HepG2 (cell line): ENCODE results near the gene SLC22A31. TPM values are rescaled to one million over a fixed set of nuclear protein-coding genes. Genes with fewer than 3 reads are reported as not detected.

Experiments used
- ADNP ChIP-seq: sonication (generic); formaldehyde crosslinking; IDR thresholded peaks from 2 replicates; pipeline ENCODE4 v1.4.0; 2020; ENCODE audit warnings: missing genetic modification reagents
- CC2D1A ChIP-seq: sonication (generic); formaldehyde crosslinking; IDR thresholded peaks from 2 replicates; pipeline ENCODE4 v1.8.1; 2023; ENCODE audit warnings: mild to moderate bottlenecking, missing genetic modification reagents
- CENPX ChIP-seq: sonication (generic); formaldehyde crosslinking; IDR thresholded peaks from 2 replicates; pipeline ENCODE4 v1.9.0; 2021; ENCODE audit warnings: mild to moderate bottlenecking, missing genetic modification reagents, moderate library complexity
- CREB1 ChIP-seq, 2 experiments: fragments of 450-650 bp in 1 of 2; IDR thresholded peaks; 2 replicates each; pipeline ENCODE4 v1.6.1; 2016 to 2017; ENCODE audit warnings: control low read depth in 1 of 2, mild to moderate bottlenecking in 1 of 2, missing compliant biosample characterization in 1 of 2, missing genetic modification characterization in 1 of 2
- NR2C2 ChIP-seq: sonication (generic); formaldehyde crosslinking; IDR thresholded peaks from 2 replicates; pipeline ENCODE4 v1.4.0; 2020; ENCODE audit warnings: missing genetic modification reagents, mild to moderate bottlenecking, moderate library complexity, borderline replicate concordance
- PTBP1 ChIP-seq: fragments of 200-400 bp; formaldehyde crosslinking; IDR thresholded peaks from 2 replicates; pipeline ENCODE4 v1.6.1; 2018; ENCODE audit warnings: low read length, low read depth; ENCODE audit not compliant: poor library complexity, severe bottlenecking
- RBAK ChIP-seq: sonication (generic); formaldehyde crosslinking; IDR thresholded peaks from 2 replicates; pipeline ENCODE4 v1.5.1; 2020; ENCODE audit warnings: mild to moderate bottlenecking, missing genetic modification reagents
- RFX5 ChIP-seq: IDR thresholded peaks from 2 replicates; pipeline ENCODE4 v1.6.1; 2011; ENCODE audit warnings: low read depth, low read length, improper control_type of control experiment
- SRSF9 ChIP-seq: fragments of 200-400 bp; formaldehyde crosslinking; IDR thresholded peaks from 2 replicates; pipeline ENCODE4 v1.6.1; 2018; ENCODE audit warnings: borderline replicate concordance, mild to moderate bottlenecking, low read depth, low read length; ENCODE audit not compliant: insufficient read depth, poor library complexity, severe bottlenecking
- YEATS4 ChIP-seq: sonication (generic); formaldehyde crosslinking; IDR thresholded peaks from 2 replicates; pipeline ENCODE4 v1.4.0; 2020; ENCODE audit warnings: missing genetic modification reagents, borderline replicate concordance
- ZKSCAN8 ChIP-seq: IDR thresholded peaks from 2 replicates; pipeline ENCODE4 v1.6.1; 2016; ENCODE audit warnings: borderline replicate concordance, missing genetic modification reagents, missing compliant biosample characterization
- ZNF101 ChIP-seq: sonication (generic); formaldehyde crosslinking; IDR thresholded peaks from 2 replicates; pipeline ENCODE4 v1.4.0; 2020; ENCODE audit warnings: mild to moderate bottlenecking, low read depth, missing genetic modification reagents, borderline replicate concordance
- ZNF205 ChIP-seq: IDR thresholded peaks from 2 replicates; pipeline ENCODE4 v1.6.1; 2018; ENCODE audit warnings: missing biosample characterization, missing genetic modification reagents
- ZNF207 ChIP-seq: fragments of 450-650 bp; IDR thresholded peaks from 2 replicates; pipeline ENCODE4 v1.6.1; 2016; ENCODE audit warnings: antibody characterized with exemption, borderline replicate concordance
- ZNF660 ChIP-seq: sonication (generic); formaldehyde crosslinking; IDR thresholded peaks from 2 replicates; pipeline ENCODE4 v1.5.1; 2020; ENCODE audit warnings: mild to moderate bottlenecking, low read depth, missing genetic modification reagents, borderline replicate concordance
- ZNF687 ChIP-seq: sonication (generic); formaldehyde crosslinking; IDR thresholded peaks from 2 replicates; pipeline ENCODE4 v1.5.1; 2020; ENCODE audit warnings: mild to moderate bottlenecking, missing genetic modification reagents, moderate library complexity
- ZNF850 ChIP-seq: sonication (generic); formaldehyde crosslinking; conservative IDR thresholded peaks from 2 replicates; pipeline ENCODE4 v1.9.0; 2021; ENCODE audit warnings: mild to moderate bottlenecking, missing genetic modification reagents
- polyA plus RNA-seq, 8 experiments: library from polyadenylated mRNA; depleted of rRNA in 3 of 8; stranded (reverse) in 7 of 8; unstranded in 1 of 8; fragments of >200 nt; fragmentation: Illumina TruSeq in 4 of 8; extraction: Trizol in 4 of 8; gene quantifications; 2 replicates each; pipeline versions ENCODE4 v1.2.1 to v1.2.3, GENCODE V29; 2011 to 2016; ENCODE audit warnings: low read depth in 4 of 8, missing spikeins in 1 of 8, mixed read lengths in 1 of 8; ENCODE audit not compliant: insufficient read depth in 1 of 8
- total RNA-seq, 5 experiments: library from RNA; depleted of rRNA; stranded (reverse); fragments of >200 nt; fragmentation: Illumina TruSeq; extraction: Trizol; gene quantifications; 2 replicates each; pipeline ENCODE4 v1.2.3, GENCODE V29; 2016; ENCODE audit warnings: low read depth in 1 of 5
- TF ChIP-seq, protein P1 (sequence below): sonication (generic); formaldehyde crosslinking; IDR thresholded peaks from 2 replicates; pipeline ENCODE4 v1.5.1; 2020; ENCODE audit warnings: missing genetic modification reagents, mild to moderate bottlenecking, borderline replicate concordance
- TF ChIP-seq, protein P2 (sequence below): sonication (generic); formaldehyde crosslinking; IDR thresholded peaks from 2 replicates; pipeline ENCODE4 v1.5.1; 2020; ENCODE audit warnings: mild to moderate bottlenecking, moderate library complexity, missing genetic modification reagents
- TF ChIP-seq, protein P3 (sequence below): IDR thresholded peaks from 2 replicates; pipeline ENCODE4 v1.6.1; 2016

SLC22A31 gene
- total and polyA plus RNA-seq, 2 of the 13 experiments (the other 11 are each of a cell fraction or from before 2014, with no cell fraction given) = 67.3 to 83.3 TPM

GRCh38 chr16:89216315-89217137 is 16.2 kb upstream of the SLC22A31 start (continued):
- TF ChIP-seq CENPX (CRISPR knock-in tag) (no peak), ZNF850 (no peak), SRSF9 (no peak), CC2D1A (CRISPR knock-in tag) (no peak), RFX5 (no peak), CREB1 (IDR thresholded peaks at IDR 0.05) (no peak), CREB1 (CRISPR knock-in tag; IDR thresholded peaks at IDR 0.05) (no peak), ZNF207 (no peak), ZNF101 (CRISPR knock-in tag) (no peak), ADNP (CRISPR knock-in tag) (no peak), ZNF687 (CRISPR knock-in tag) (no peak), PTBP1 (no peak), NR2C2 (CRISPR knock-in tag) (peak; percentile 23; the same call in 1 of the 2 replicates), ZKSCAN8 (CRISPR knock-in tag) (no peak), ZNF660 (no peak), ZNF205 (no peak), RBAK (CRISPR knock-in tag) (no peak), YEATS4 (no peak)
- TF ChIP-seq, protein P1, sequence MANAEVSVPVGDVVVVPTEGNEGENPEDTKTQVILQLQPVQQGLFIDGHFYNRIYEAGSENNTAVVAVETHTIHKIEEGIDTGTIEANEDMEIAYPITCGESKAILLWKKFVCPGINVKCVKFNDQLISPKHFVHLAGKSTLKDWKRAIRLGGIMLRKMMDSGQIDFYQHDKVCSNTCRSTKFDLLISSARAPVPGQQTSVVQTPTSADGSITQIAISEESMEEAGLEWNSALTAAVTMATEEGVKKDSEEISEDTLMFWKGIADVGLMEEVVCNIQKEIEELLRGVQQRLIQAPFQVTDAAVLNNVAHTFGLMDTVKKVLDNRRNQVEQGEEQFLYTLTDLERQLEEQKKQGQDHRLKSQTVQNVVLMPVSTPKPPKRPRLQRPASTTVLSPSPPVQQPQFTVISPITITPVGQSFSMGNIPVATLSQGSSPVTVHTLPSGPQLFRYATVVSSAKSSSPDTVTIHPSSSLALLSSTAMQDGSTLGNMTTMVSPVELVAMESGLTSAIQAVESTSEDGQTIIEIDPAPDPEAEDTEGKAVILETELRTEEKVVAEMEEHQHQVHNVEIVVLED = no peak
- TF ChIP-seq, protein P2, sequence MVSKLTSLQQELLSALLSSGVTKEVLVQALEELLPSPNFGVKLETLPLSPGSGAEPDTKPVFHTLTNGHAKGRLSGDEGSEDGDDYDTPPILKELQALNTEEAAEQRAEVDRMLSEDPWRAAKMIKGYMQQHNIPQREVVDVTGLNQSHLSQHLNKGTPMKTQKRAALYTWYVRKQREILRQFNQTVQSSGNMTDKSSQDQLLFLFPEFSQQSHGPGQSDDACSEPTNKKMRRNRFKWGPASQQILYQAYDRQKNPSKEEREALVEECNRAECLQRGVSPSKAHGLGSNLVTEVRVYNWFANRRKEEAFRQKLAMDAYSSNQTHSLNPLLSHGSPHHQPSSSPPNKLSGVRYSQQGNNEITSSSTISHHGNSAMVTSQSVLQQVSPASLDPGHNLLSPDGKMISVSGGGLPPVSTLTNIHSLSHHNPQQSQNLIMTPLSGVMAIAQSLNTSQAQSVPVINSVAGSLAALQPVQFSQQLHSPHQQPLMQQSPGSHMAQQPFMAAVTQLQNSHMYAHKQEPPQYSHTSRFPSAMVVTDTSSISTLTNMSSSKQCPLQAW = peak; percentile 55; the same call in 1 of the 2 replicates
- TF ChIP-seq, protein P3, sequence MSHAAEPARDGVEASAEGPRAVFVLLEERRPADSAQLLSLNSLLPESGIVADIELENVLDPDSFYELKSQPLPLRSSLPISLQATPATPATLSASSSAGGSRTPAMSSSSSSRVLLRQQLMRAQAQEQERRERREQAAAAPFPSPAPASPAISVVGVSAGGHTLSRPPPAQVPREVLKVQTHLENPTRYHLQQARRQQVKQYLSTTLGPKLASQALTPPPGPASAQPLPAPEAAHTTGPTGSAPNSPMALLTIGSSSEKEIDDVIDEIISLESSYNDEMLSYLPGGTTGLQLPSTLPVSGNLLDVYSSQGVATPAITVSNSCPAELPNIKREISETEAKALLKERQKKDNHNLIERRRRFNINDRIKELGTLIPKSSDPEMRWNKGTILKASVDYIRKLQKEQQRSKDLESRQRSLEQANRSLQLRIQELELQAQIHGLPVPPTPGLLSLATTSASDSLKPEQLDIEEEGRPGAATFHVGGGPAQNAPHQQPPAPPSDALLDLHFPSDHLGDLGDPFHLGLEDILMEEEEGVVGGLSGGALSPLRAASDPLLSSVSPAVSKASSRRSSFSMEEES = peak; percentile 94
